IPS-20b (cell line): ENCODE results near the gene ITPKC.
"Not testable (repeated sequence)": the region's sequence is repeated elsewhere in the genome, so short reads cannot be mapped to it uniquely, and the experiment has no call there.

Experiments used
- H3K27ac ChIP-seq: one replicate; pipeline ENCODE4 v1.5.1; 2013; ENCODE audit warnings: low read length
- H3K27me3 ChIP-seq: 2 replicates; pipeline ENCODE4 v1.6.1; 2013; ENCODE audit warnings: mild to moderate bottlenecking, low read length, inconsistent platforms; ENCODE audit not compliant: insufficient read depth
- H3K36me3 ChIP-seq: 2 replicates; pipeline ENCODE4 v1.6.1; 2013; ENCODE audit warnings: low read depth, mild to moderate bottlenecking, inconsistent platforms, low read length, moderate library complexity; ENCODE audit not compliant: insufficient read depth
- H3K4me1 ChIP-seq: 2 replicates; pipeline ENCODE4 v1.6.1; 2013; ENCODE audit warnings: mild to moderate bottlenecking, control low read depth, inconsistent platforms, low read length, moderate library complexity; ENCODE audit not compliant: insufficient read depth
- H3K4me3 ChIP-seq: 2 replicates; pipeline ENCODE4 v1.5.1; 2013; ENCODE audit warnings: mild to moderate bottlenecking, low read length, inconsistent platforms
- H3K9ac ChIP-seq: 2 replicates; pipeline ENCODE4 v1.6.1; 2013; ENCODE audit warnings: low read depth, mild to moderate bottlenecking, inconsistent platforms, low read length, moderate library complexity
- H3K9me3 ChIP-seq: 2 replicates; pipeline ENCODE4 v1.6.1; 2013; ENCODE audit warnings: mild to moderate bottlenecking, low read depth, low read length, inconsistent platforms; ENCODE audit not compliant: insufficient read depth

Gene ITPKC

GRCh38 chr19:40776932-40777644, 60.2 kb downstream of the ITPKC start:
- Histone ChIP-seq H3K9me3 (no peaks in the 10 kb centered on the region), H3K4me1 (peaks cover 4% of the 10 kb centered on the region; the same call in 1 of the 2 replicates), H3K36me3 (no peaks in the 10 kb centered on the region), H3K9ac (peak overlapping the region; percentile 91; the same call in 1 of the 2 replicates), H3K4me3 (peak overlapping the region; percentile 88), H3K27me3 (no peaks in the 10 kb centered on the region), H3K27ac (peak overlapping the region; percentile 60)

- Histone ChIP-seq H3K4me1 (peaks cover 4% of the 10 kb centered on the region; the same call in 1 of the 2 replicates), H3K36me3 (no peaks in the 10 kb centered on the region), H3K9ac (peak overlapping the region; percentile 91), H3K4me3 (peak overlapping the region; percentile 88), H3K27me3 (no peaks in the 10 kb centered on the region), H3K9me3 (no peaks in the 10 kb centered on the region), H3K27ac (peak overlapping the region; percentile 60)
These were observed 60.7 kb downstream of the ITPKC start for GRCh38 chr19:40777645-40777936.

- H3K36me3 ChIP-seq: no peaks in the 10 kb centered on the region
- H3K9ac ChIP-seq: peak within 1 kb of the TSS; percentile 91
- H3K4me3 ChIP-seq: peak within 1 kb of the TSS; percentile 88
- H3K27ac ChIP-seq: peak within 1 kb of the TSS; percentile 60
- H3K9me3 ChIP-seq: no peaks in the 10 kb centered on the region
- no peaks in the 10 kb centered on the region for H3K27me3 ChIP-seq
- peaks cover 4% of the 10 kb centered on the region; the same call in 1 of the 2 replicates for H3K4me1 ChIP-seq
These were observed 61.2 kb downstream of the ITPKC start, which contains the start of gene RAB4B for GRCh38 chr19:40777937-40778705. TSS of gene RAB4B (plus strand) at chr19:40778247. CDS start at chr19:40778376, 129 bp downstream.

GRCh38 chr19:40778706-40779284, 61.9 kb downstream of the ITPKC start:
- Histone ChIP-seq H3K36me3 (no peaks in the 10 kb centered on the region), H3K4me1 (peaks cover 4% of the 10 kb centered on the region; the same call in 1 of the 2 replicates), H3K9me3 (no peaks in the 10 kb centered on the region), H3K27me3 (no peaks in the 10 kb centered on the region), H3K9ac (peak overlapping the region; percentile 54; the same call in 1 of the 2 replicates), H3K27ac (peak overlapping the region; percentile 35), H3K4me3 (peak overlapping the region; percentile 69)

- H3K27me3 ChIP-seq: no peaks in the 10 kb centered on the region
- no peak overlapping the region for H3K27ac ChIP-seq
- H3K4me1 ChIP-seq: peaks cover 4% of the 10 kb centered on the region; the same call in 1 of the 2 replicates
- no peaks in the 10 kb centered on the region for H3K9me3 ChIP-seq
- no peak overlapping the region for H3K4me3 ChIP-seq
- H3K36me3 ChIP-seq: no peaks in the 10 kb centered on the region
- H3K9ac ChIP-seq: no peak overlapping the region
These were observed 63.7 kb downstream of the ITPKC start for GRCh38 chr19:40780582-40780981.

- H3K4me3 ChIP-seq: no peak overlapping the region
- peaks cover 4% of the 10 kb centered on the region; the same call in 1 of the 2 replicates for H3K4me1 ChIP-seq
- no peaks in the 10 kb centered on the region for H3K27me3 ChIP-seq
- H3K36me3 ChIP-seq: no peaks in the 10 kb centered on the region
- no peak overlapping the region for H3K9ac ChIP-seq
- H3K27ac ChIP-seq: no peak overlapping the region
- no peaks in the 10 kb centered on the region for H3K9me3 ChIP-seq
These were observed 64.2 kb downstream of the ITPKC start for GRCh38 chr19:40781140-40781539.

- Histone ChIP-seq H3K27ac (no peak overlapping the region), H3K4me1 (no peaks in the 10 kb centered on the region), H3K9me3 (no peaks in the 10 kb centered on the region), H3K27me3 (no peaks in the 10 kb centered on the region), H3K9ac (no peak overlapping the region), H3K36me3 (no peaks in the 10 kb centered on the region), H3K4me3 (no peak overlapping the region)
These were observed 66.8 kb downstream of the ITPKC start for GRCh38 chr19:40783711-40784110.

- H3K9me3 ChIP-seq, H3K4me1 ChIP-seq, H3K4me3 ChIP-seq, H3K27ac ChIP-seq, H3K36me3 ChIP-seq, H3K9ac ChIP-seq, H3K27me3 ChIP-seq: not testable (repeated sequence)
These were observed 67.2 kb downstream of the ITPKC start for GRCh38 chr19:40784146-40784545.

- Histone ChIP-seq H3K4me1 (no peaks in the 10 kb centered on the region), H3K27ac (no peak overlapping the region), H3K9ac (no peak overlapping the region), H3K4me3 (no peak overlapping the region), H3K36me3 (no peaks in the 10 kb centered on the region), H3K27me3 (no peaks in the 10 kb centered on the region), H3K9me3 (no peaks in the 10 kb centered on the region)
These were observed 68.6 kb downstream of the ITPKC start for GRCh38 chr19:40785526-40785925.

GRCh38 chr19:40786060-40787037, 69.4 kb downstream of the ITPKC start:
- no peaks in the 10 kb centered on the region for H3K36me3 ChIP-seq
- no peak overlapping the region for H3K9ac ChIP-seq
- no peak overlapping the region for H3K4me3 ChIP-seq
- H3K27ac ChIP-seq: no peak overlapping the region
- no peaks in the 10 kb centered on the region for H3K4me1 ChIP-seq
- no peaks in the 10 kb centered on the region for H3K9me3 ChIP-seq
- no peaks in the 10 kb centered on the region for H3K27me3 ChIP-seq
